DMS114 treated with DMSO at 0.1 percent for 48 hours (cell line): ENCODE data around the gene MYO10.
"Not testable (repeated sequence)": the region's sequence is repeated elsewhere in the genome, so short reads cannot be mapped to it uniquely, and the experiment has no call there.

Experiments
- DNase-seq: peaks from one replicate; lab custom pipeline; 2025; ENCODE audit not compliant: unreplicated experiment; lab: John Stamatoyannopoulos, UW

The MYO10 gene

GRCh38 chr5:16936150-16936988 lies at the start of gene MYO10:
Gene MYO10, minus strand, starts transcription at chr5:16936288. Its CDS starts 480 bp downstream, at chr5:16935808.
- no peak for DNase-seq

- not testable (repeated sequence) for DNase-seq
These were observed 49.2 kb upstream of the MYO10 start for GRCh38 chr5:16985304-16985703.

GRCh38 chr5:16983972-16984371 lies 47.9 kb upstream of the MYO10 start:
- no peak for DNase-seq

- DNase-seq: no peak
These were observed 47.0 kb upstream of the MYO10 start for GRCh38 chr5:16983022-16983639.

GRCh38 chr5:16981700-16982099 lies 45.6 kb upstream of the MYO10 start:
- no peak for DNase-seq

- no peak for DNase-seq
These were observed 44.9 kb upstream of the MYO10 start for GRCh38 chr5:16980983-16981382.

GRCh38 chr5:16978296-16978695 lies 42.2 kb upstream of the MYO10 start:
- DNase-seq: no peak

- DNase-seq: no peak
These were observed 40.5 kb upstream of the MYO10 start for GRCh38 chr5:16976625-16977008.

- DNase-seq: no peak
These were observed 40.0 kb upstream of the MYO10 start for GRCh38 chr5:16975950-16976624.

- DNase-seq: no peak
These were observed 38.9 kb upstream of the MYO10 start for GRCh38 chr5:16974981-16975380.

GRCh38 chr5:16970826-16971225 lies 34.7 kb upstream of the MYO10 start:
- DNase-seq: no peak

- no peak for DNase-seq
These were observed 34.2 kb upstream of the MYO10 start for GRCh38 chr5:16970260-16970659.

- DNase-seq: no peak
These were observed 29.5 kb upstream of the MYO10 start for GRCh38 chr5:16965581-16965980.

- DNase-seq: no peak
These were observed 27.7 kb upstream of the MYO10 start for GRCh38 chr5:16963821-16964220.

GRCh38 chr5:16961131-16961530 lies 25.0 kb upstream of the MYO10 start:
- DNase-seq: no peak

GRCh38 chr5:16957304-16958196 lies 21.5 kb upstream of the MYO10 start:
- DNase-seq: no peak

GRCh38 chr5:16953729-16954128 lies 17.6 kb upstream of the MYO10 start:
- no peak for DNase-seq

- no peak for DNase-seq
These were observed 17.0 kb upstream of the MYO10 start for GRCh38 chr5:16952968-16953671.

GRCh38 chr5:16946725-16947124 lies 10.6 kb upstream of the MYO10 start:
- no peak for DNase-seq

GRCh38 chr5:16944816-16945562 lies 8.9 kb upstream of the MYO10 start:
- DNase-seq: no peak
